ENCODE data around the gene CCDC177.

Gene CCDC177

DNA sequence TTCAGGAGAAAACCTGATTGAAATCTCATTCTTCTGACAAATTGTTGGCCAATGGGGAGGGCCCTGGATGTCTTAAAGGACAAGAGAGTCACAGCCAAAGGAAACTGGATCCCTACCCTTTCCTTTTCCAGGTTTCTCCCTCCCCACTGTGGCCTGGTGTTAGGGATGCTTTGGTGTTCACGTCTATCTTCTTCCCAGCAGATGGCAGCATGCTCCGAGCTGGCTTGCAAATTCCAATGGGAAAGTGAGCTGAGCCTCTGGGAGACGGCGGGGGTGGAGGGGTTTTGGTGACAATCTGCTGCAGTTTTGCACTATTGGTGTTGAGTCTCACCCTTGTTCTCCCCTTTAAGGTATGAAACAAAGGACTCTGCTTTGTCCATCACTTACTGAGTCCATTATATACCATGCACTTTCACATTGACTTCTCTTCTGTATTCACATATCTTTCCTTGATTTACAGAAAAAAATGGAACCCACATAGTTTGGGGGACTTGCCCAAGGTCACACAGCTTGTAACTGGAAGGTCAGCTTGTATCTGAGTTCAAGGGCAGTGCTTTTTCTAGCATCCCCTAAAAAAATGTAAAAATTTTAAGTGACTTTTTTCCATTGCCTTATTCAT is 39.3 kb downstream of the CCDC177 start:
- peaks cover 0 to 2% of the 10 kb centered on the region in 2 donors for H3K4me1 ChIP-seq (ENCODE audit: control insufficient read depth in 2 of 2, insufficient read depth in 1 of 2, low read depth in 1 of 2, low read length in 2 of 2)
- WGBS, 2 donors (ENCODE audit: extremely low coverage in 2 of 2, insufficient read length in 2 of 2, insufficient replicate concordance in 1 of 2): no CpG with 5 or more reads among the region's 4 CpGs
- peaks cover 0 to 28% (median 0%) of the 10 kb centered on the region in 3 experiments for H3K27me3 ChIP-seq (ENCODE audit: control insufficient read depth in 3 of 3, insufficient read depth in 3 of 3, low read depth in 1 of 3, low read length in 3 of 3)
- H3K18ac ChIP-seq (ENCODE audit: low read length): no peak overlapping the region
- H2AFZ ChIP-seq (ENCODE audit: low read length): no peak overlapping the region
- H3K9ac ChIP-seq (ENCODE audit: low read depth, low read length, poor library complexity): no peak overlapping the region
- H2BK120ac ChIP-seq (ENCODE audit: low read depth, low read length): no peak overlapping the region
- no peak overlapping the region for H2AK5ac ChIP-seq (ENCODE audit: low read depth, low read length)
- H4K91ac ChIP-seq (ENCODE audit: low read depth, low read length, poor library complexity): no peak overlapping the region
- H3K27ac ChIP-seq (replicated peaks; ENCODE audit: low read length): no peak overlapping the region
- no peak overlapping the region for H3K23ac ChIP-seq (ENCODE audit: low read depth, low read length, poor library complexity)
- no peaks in the 10 kb centered on the region for H3K79me1 ChIP-seq (ENCODE audit: low read depth, low read length)
- peak; percentile 66 for DNase-seq (ENCODE audit: low spot score)
- H2BK12ac ChIP-seq (ENCODE audit: low read length): no peak overlapping the region
- no peak overlapping the region for H2BK5ac ChIP-seq (ENCODE audit: low read length)
- H3K4ac ChIP-seq (ENCODE audit: low read length): no peak overlapping the region
- no peak overlapping the region for H4K8ac ChIP-seq (ENCODE audit: low read depth, low read length)
- no peak overlapping the region for H3K14ac ChIP-seq (ENCODE audit: low read length)
- H3K9me3 ChIP-seq (replicated peaks in 1 of 2; ENCODE audit: control insufficient read depth in 2 of 2, insufficient read depth in 1 of 2, low read depth in 1 of 2, low read length in 2 of 2): no peaks in the 10 kb centered on the region
- H3K4me3 ChIP-seq (ENCODE audit: low read length in 2 of 2): no peak overlapping the region
- no peak overlapping the region for H3K4me2 ChIP-seq (ENCODE audit: insufficient read depth, low read length, poor library complexity, severe bottlenecking)
- no peaks in the 10 kb centered on the region for H3K36me3 ChIP-seq (replicated peaks in 1 of 2; ENCODE audit: control insufficient read depth in 2 of 2, insufficient read depth in 2 of 2, low read length in 2 of 2)
- H2BK15ac ChIP-seq (ENCODE audit: low read length): no peak overlapping the region

DNA sequence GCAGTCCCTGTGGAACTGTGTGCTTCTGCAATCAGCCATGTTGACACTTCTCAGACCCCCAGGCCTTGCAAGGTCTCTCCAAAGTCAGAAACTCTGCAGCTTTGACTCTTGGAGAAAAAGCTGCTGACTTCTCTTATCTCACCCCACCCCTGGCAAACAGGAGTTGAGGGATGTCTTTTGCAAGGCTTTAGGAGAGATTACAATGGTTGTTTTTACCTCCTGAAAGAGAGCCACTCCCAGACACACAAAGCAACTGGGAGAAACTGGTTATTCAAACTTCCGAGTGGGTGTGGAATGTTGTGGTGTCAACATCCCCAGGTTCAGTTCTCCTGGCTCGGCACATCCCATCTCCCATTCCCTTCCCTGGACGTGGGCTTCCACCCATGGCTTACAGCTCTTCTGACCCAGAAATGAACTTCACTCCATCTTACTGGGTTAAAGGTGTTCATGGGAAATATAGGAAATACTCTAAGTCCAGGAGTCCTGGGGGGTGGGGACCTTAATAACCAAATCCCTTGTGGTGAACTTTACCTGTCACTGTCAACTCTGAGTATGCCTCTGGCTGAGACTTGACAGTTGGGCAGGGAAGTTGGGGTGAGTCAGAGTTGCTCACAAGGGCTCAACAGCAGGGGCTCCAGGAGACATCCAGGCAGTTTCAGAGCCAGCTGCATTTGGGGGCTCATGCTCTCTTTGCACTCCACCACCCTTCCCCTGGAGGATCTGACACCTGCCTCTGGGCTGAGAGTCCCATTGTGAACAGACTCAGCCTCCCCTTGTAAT is 41.9 kb downstream of the CCDC177 start:
- H3K9ac ChIP-seq (ENCODE audit: low read depth, low read length, poor library complexity): no peak overlapping the region
- no peaks in the 10 kb centered on the region for H3K79me1 ChIP-seq (ENCODE audit: low read depth, low read length)
- H3K4ac ChIP-seq (ENCODE audit: low read length): no peak overlapping the region
- no peak overlapping the region for H3K4me2 ChIP-seq (ENCODE audit: insufficient read depth, low read length, poor library complexity, severe bottlenecking)
- DNase-seq (ENCODE audit: low spot score): no peak
- H2AK5ac ChIP-seq (ENCODE audit: low read depth, low read length): peak overlapping the region; percentile 16
- peaks cover 0 to 2% of the 10 kb centered on the region in 2 donors for H3K4me1 ChIP-seq (ENCODE audit: control insufficient read depth in 2 of 2, insufficient read depth in 1 of 2, low read depth in 1 of 2, low read length in 2 of 2)
- H3K14ac ChIP-seq (ENCODE audit: low read length): no peak overlapping the region
- no peak overlapping the region for H3K23ac ChIP-seq (ENCODE audit: low read depth, low read length, poor library complexity)
- H2BK12ac ChIP-seq (ENCODE audit: low read length): no peak overlapping the region
- H3K9me3 ChIP-seq (replicated peaks in 1 of 2; ENCODE audit: control insufficient read depth in 2 of 2, insufficient read depth in 1 of 2, low read depth in 1 of 2, low read length in 2 of 2): no peaks in the 10 kb centered on the region
- H2BK120ac ChIP-seq (ENCODE audit: low read depth, low read length): no peak overlapping the region
- H2AFZ ChIP-seq (ENCODE audit: low read length): no peak overlapping the region
- H2BK15ac ChIP-seq (ENCODE audit: low read length): no peak overlapping the region
- H3K27ac ChIP-seq (replicated peaks; ENCODE audit: low read length): no peak overlapping the region
- no peak overlapping the region for H3K4me3 ChIP-seq (ENCODE audit: low read length in 2 of 2)
- no peak overlapping the region for H4K91ac ChIP-seq (ENCODE audit: low read depth, low read length, poor library complexity)
- peaks cover 0 to 40% (median 0%) of the 10 kb centered on the region in 3 experiments for H3K27me3 ChIP-seq (ENCODE audit: control insufficient read depth in 3 of 3, insufficient read depth in 3 of 3, low read depth in 1 of 3, low read length in 3 of 3)
- no peak overlapping the region for H2BK5ac ChIP-seq (ENCODE audit: low read length)
- no peak overlapping the region for H4K8ac ChIP-seq (ENCODE audit: low read depth, low read length)
- no CpG with 5 or more reads among the region's 3 CpGs for WGBS, 2 donors (ENCODE audit: extremely low coverage in 2 of 2, insufficient read length in 2 of 2, insufficient replicate concordance in 1 of 2)
- H3K18ac ChIP-seq (ENCODE audit: low read length): no peak overlapping the region
- no peaks in the 10 kb centered on the region for H3K36me3 ChIP-seq (replicated peaks in 1 of 2; ENCODE audit: control insufficient read depth in 2 of 2, insufficient read depth in 2 of 2, low read length in 2 of 2)

DNA sequence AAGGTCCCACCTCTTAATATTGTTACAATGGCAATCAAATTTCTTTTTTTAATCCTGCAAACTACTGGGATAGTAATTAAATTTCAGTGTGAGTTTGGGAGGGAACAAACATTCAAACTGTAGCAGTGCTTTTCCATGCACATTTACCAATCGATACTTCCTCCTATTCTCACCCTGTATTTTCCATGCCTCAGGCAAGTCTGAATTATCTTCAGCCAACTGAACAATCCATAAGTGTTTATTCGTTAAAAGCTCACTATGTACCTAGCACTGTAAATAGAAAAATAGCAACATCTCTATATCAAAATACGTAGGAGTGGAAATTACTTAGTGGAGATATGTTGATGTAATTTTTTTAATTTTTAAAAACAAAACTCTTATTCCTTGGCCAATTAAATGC is 43.5 kb downstream of the CCDC177 start:
- H3K27ac ChIP-seq (replicated peaks; ENCODE audit: low read length): no peak overlapping the region
- H3K14ac ChIP-seq (ENCODE audit: low read length): no peak overlapping the region
- peaks cover 0 to 37% (median 0%) of the 10 kb centered on the region in 3 experiments for H3K27me3 ChIP-seq (ENCODE audit: control insufficient read depth in 3 of 3, insufficient read depth in 3 of 3, low read depth in 1 of 3, low read length in 3 of 3)
- no peak for DNase-seq (ENCODE audit: low spot score)
- no peaks in the 10 kb centered on the region for H3K79me1 ChIP-seq (ENCODE audit: low read depth, low read length)
- no peak overlapping the region for H2BK12ac ChIP-seq (ENCODE audit: low read length)
- no peaks in the 10 kb centered on the region for H3K9me3 ChIP-seq (replicated peaks in 1 of 2; ENCODE audit: control insufficient read depth in 2 of 2, insufficient read depth in 1 of 2, low read depth in 1 of 2, low read length in 2 of 2)
- no peak overlapping the region for H3K9ac ChIP-seq (ENCODE audit: low read depth, low read length, poor library complexity)
- no peak overlapping the region for H3K23ac ChIP-seq (ENCODE audit: low read depth, low read length, poor library complexity)
- no peak overlapping the region for H2AFZ ChIP-seq (ENCODE audit: low read length)
- H2BK120ac ChIP-seq (ENCODE audit: low read depth, low read length): no peak overlapping the region
- no peak overlapping the region for H3K18ac ChIP-seq (ENCODE audit: low read length)
- H3K36me3 ChIP-seq (replicated peaks in 1 of 2; ENCODE audit: control insufficient read depth in 2 of 2, insufficient read depth in 2 of 2, low read length in 2 of 2): no peaks in the 10 kb centered on the region
- no peak overlapping the region for H3K4ac ChIP-seq (ENCODE audit: low read length)
- H3K4me2 ChIP-seq (ENCODE audit: insufficient read depth, low read length, poor library complexity, severe bottlenecking): no peak overlapping the region
- no peak overlapping the region for H3K4me3 ChIP-seq (ENCODE audit: low read length in 2 of 2)
- no peak overlapping the region for H2BK5ac ChIP-seq (ENCODE audit: low read length)
- WGBS, 2 donors (ENCODE audit: extremely low coverage in 2 of 2, insufficient read length in 2 of 2, insufficient replicate concordance in 1 of 2): no CpG with 5 or more reads among the region's 3 CpGs
- no peak overlapping the region for H2BK15ac ChIP-seq (ENCODE audit: low read length)
- no peak overlapping the region for H2AK5ac ChIP-seq (ENCODE audit: low read depth, low read length)
- H4K91ac ChIP-seq (ENCODE audit: low read depth, low read length, poor library complexity): no peak overlapping the region
- H3K4me1 ChIP-seq (ENCODE audit: control insufficient read depth in 2 of 2, insufficient read depth in 1 of 2, low read depth in 1 of 2, low read length in 2 of 2): peaks cover 0 to 2% of the 10 kb centered on the region in 2 donors
- H4K8ac ChIP-seq (ENCODE audit: low read depth, low read length): no peak overlapping the region

DNA sequence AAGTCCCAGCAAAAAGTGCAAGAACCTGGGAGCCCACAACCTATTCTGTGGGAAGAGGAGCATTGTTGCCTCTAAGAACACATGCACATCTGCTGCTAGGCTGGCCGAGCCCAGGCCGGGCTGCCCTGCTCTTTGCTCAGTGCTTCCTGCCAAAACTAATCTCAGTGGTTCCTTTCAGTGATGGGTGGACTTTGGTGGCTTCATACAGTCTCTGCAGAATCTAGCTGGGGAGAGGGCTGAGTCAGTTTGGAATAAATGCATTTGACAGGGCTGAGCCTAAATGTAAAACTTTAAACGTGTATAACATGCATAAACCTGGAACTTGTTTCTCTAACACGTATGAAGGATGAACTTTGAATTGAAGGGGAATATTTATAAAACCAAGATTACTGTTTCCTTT is 44.6 kb downstream of the CCDC177 start:
- H2BK5ac ChIP-seq (ENCODE audit: low read length): no peak overlapping the region
- no peaks in the 10 kb centered on the region for H3K4me1 ChIP-seq (ENCODE audit: control insufficient read depth in 2 of 2, insufficient read depth in 1 of 2, low read depth in 1 of 2, low read length in 2 of 2)
- H3K18ac ChIP-seq (ENCODE audit: low read length): no peak overlapping the region
- no peak overlapping the region for H3K27ac ChIP-seq (replicated peaks; ENCODE audit: low read length)
- no peak overlapping the region for H2BK15ac ChIP-seq (ENCODE audit: low read length)
- H3K36me3 ChIP-seq (replicated peaks in 1 of 2; ENCODE audit: control insufficient read depth in 2 of 2, insufficient read depth in 2 of 2, low read length in 2 of 2): no peaks in the 10 kb centered on the region
- no peak overlapping the region for H3K23ac ChIP-seq (ENCODE audit: low read depth, low read length, poor library complexity)
- no peak overlapping the region for H4K8ac ChIP-seq (ENCODE audit: low read depth, low read length)
- H3K4ac ChIP-seq (ENCODE audit: low read length): no peak overlapping the region
- no peak overlapping the region for H2AFZ ChIP-seq (ENCODE audit: low read length)
- H3K4me3 ChIP-seq (ENCODE audit: low read length in 2 of 2): no peak overlapping the region
- no peaks in the 10 kb centered on the region for H3K79me1 ChIP-seq (ENCODE audit: low read depth, low read length)
- H3K9me3 ChIP-seq (replicated peaks in 1 of 2; ENCODE audit: control insufficient read depth in 2 of 2, insufficient read depth in 1 of 2, low read depth in 1 of 2, low read length in 2 of 2): no peaks in the 10 kb centered on the region
- no CpG with 5 or more reads among the region's 4 CpGs for WGBS, 2 donors (ENCODE audit: extremely low coverage in 2 of 2, insufficient read length in 2 of 2, insufficient replicate concordance in 1 of 2)
- no peak overlapping the region for H4K91ac ChIP-seq (ENCODE audit: low read depth, low read length, poor library complexity)
- peaks cover 0 to 43% (median 0%) of the 10 kb centered on the region in 3 experiments for H3K27me3 ChIP-seq (ENCODE audit: control insufficient read depth in 3 of 3, insufficient read depth in 3 of 3, low read depth in 1 of 3, low read length in 3 of 3)
- H3K4me2 ChIP-seq (ENCODE audit: insufficient read depth, low read length, poor library complexity, severe bottlenecking): no peak overlapping the region
- no peak overlapping the region for H2BK120ac ChIP-seq (ENCODE audit: low read depth, low read length)
- DNase-seq (ENCODE audit: low spot score): no peak
- H3K14ac ChIP-seq (ENCODE audit: low read length): no peak overlapping the region
- H2AK5ac ChIP-seq (ENCODE audit: low read depth, low read length): no peak overlapping the region
- no peak overlapping the region for H2BK12ac ChIP-seq (ENCODE audit: low read length)
- H3K9ac ChIP-seq (ENCODE audit: low read depth, low read length, poor library complexity): no peak overlapping the region

Data from neuronal stem cell (in vitro differentiated cells).